Ecto neural progenitor cell (in vitro differentiated cells): ENCODE measurements around the gene THBS3.
"Not testable (repeated sequence)": the region's sequence is repeated elsewhere in the genome, so short reads cannot be mapped to it uniquely, and the experiment has no call there.

Experiments
- DNase-seq: peaks from one replicate; pipeline ENCODE4 v3.0.0-alpha.2; 2018; ENCODE audit warnings: low spot score

Gene THBS3

GRCh38 chr1:155233502-155233901, 25.8 kb upstream of the THBS3 start:
- DNase-seq: not testable (repeated sequence)

GRCh38 chr1:155232001-155232978, 24.6 kb upstream of the THBS3 start:
- DNase-seq: not testable (repeated sequence)

- DNase-seq: not testable (repeated sequence)
These were observed 23.6 kb upstream of the THBS3 start for GRCh38 chr1:155231302-155231701.

- no peak for DNase-seq
These were observed 20.4 kb upstream of the THBS3 start for GRCh38 chr1:155228096-155228427.

DNA sequence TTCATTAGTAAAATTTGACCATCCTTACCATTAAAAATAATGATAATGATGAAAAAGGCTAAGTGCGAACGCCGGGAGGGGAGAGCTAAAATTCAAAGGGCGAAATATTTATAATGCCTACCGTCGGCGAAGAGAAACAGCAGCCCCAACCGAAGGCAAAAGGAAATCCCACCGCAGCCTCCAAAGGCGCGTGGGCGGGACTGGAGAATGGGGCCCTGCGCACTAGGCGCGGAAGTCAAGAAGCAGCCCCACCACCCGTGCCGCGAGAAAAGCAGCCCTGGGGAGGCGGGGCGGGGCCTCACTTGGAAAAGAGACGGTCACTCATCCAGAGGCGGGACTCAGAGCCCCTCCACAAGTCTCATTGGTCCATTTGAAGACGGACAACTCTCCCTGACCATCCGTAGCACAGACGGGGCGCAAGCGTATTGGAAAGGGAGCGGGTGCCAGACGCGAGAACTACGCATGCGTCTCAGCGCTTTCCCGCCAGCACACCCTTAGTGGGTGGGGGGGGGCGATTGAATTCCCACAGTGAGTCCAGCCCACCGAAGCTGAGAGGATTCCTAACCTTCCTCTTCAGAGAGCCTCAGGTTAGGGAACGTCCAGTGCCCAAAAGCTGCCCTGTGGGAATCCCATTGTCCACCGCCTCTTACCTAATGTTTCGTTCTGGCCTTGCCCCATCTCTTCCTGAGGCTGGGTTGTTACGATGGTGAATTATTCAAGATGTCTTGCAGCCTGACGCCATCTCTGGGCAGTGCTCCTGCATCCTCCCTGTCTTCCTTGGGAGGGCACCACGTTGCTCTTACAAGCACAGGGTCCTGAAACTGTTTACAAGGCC, 19.8 kb upstream of the THBS3 start:
- peak; percentile 99 for DNase-seq

- DNase-seq: peak; percentile 74
These were observed 19.2 kb upstream of the THBS3 start for GRCh38 chr1:155226910-155227260.

- peak; percentile 71 for DNase-seq
These were observed 18.7 kb upstream of the THBS3 start for GRCh38 chr1:155226188-155226909.

- DNase-seq: not testable (repeated sequence)
These were observed 17.7 kb upstream of the THBS3 start for GRCh38 chr1:155225404-155225759.

GRCh38 chr1:155223047-155223446, 15.3 kb upstream of the THBS3 start:
- no peak for DNase-seq

DNA sequence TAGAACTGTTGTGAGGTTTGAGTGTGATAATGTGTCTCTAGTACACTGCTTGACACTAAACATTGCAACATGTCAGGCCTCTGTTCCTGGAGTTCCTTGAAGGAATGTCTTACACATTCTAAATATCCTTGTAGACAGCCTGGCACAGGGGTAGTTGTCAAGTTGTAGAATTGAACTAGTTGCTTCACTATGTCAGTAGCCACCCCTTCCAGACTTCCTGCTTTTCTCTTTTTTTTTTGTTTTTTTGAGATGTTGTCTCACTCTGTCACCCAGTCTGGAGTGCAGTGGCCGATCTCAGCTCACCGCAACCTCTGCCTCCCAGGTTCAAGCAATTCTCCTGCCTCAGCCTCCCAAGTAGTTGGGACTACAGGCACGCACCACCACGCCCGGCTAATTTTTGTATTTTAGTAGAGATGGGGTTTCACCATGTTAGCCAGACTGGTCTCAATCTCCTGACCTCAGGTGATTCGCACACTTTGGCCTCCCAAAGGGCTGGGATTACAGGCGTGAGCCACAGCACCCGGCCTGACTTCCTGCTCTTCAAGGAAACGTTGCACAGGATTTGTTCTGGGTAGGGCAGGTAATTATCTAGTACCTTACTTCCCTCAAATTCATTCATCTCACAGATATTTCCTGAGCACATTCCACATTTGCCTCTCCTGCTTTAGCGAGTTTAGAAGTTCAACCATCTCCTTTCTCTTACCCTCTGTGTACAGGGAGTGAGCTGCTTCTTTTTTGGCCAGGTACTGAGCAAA, 12.7 kb upstream of the THBS3 start:
- DNase-seq: not testable (repeated sequence)

- no peak for DNase-seq
These were observed 11.9 kb upstream of the THBS3 start for GRCh38 chr1:155219592-155220031.

DNA sequence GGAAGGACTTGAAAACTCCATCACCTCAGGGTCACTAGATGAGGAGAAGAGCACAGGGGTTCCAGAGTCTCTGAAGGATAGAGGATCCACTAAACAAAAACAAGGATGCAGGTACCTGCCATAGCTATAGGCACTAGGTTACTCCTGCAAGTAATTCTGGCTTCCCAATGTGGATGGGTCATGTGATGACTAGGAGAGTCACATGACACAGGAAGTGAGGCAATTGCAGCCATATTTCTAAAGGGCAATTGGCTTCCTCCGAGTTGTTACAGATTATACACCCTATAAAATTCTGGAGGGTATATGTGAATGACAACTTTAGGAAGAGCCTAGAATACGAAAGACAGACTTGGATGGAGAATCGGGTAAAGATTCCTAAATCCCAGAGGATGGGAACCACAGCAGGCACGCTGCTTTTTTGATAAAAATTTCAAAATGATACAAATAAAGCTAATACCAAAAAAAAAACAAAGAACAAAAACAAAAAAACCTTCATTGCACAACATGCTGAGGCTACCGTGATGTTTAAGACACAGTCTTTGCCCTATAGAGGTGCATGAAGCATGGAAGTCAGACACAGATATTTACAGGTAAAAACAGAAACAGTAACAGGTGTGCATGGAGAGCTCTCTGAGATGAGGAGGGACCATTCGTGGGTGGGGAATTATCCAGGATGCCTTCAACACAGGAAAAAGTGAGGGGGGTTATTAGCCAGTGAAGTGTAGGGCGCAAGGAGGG, 11.3 kb upstream of the THBS3 start:
- no peak for DNase-seq

DNA sequence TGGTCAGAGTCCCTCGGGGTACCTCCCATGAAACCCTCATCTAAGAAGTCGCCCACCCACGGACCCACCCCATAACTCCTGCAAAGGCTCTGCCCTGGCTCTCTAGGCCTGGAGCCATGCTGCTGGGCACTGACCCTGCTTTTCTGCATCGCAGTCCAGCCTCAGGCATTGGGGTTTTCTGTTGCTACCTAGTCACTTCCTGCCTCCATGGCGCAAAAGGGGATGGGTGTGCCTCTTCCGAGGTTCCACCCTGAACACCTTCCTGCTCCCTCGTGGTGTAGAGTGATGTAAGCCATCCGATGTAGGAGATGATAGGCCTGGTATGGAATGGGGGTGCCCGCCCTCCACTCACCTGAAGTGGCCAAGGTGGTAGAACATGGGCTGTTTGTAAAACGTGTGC, 7.0 kb upstream of the THBS3 start:
- DNase-seq: not testable (repeated sequence)

DNA sequence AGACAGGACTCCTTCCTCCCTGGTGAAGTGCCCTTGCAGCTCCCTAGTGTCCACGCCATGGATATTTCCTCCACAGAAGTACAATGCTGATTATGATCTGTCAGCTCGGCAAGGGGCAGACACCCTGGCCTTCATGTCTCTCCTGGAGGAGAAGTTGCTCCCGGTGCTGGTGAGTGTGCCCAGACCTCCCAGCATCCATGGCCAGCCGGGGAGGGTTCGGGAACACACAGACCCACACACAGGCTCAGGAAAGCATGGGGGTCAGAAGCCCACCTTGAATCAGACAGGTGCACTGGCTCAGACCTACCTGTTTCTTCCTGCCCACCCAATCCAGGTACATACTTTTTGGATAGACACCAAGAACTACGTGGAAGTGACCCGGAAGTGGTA, 4.3 kb upstream of the THBS3 start:
- not testable (repeated sequence) for DNase-seq

GRCh38 chr1:155211381-155212050, 3.8 kb upstream of the THBS3 start:
- not testable (repeated sequence) for DNase-seq

GRCh38 chr1:155210314-155211104, 2.8 kb upstream of the THBS3 start:
- no peak for DNase-seq

DNA sequence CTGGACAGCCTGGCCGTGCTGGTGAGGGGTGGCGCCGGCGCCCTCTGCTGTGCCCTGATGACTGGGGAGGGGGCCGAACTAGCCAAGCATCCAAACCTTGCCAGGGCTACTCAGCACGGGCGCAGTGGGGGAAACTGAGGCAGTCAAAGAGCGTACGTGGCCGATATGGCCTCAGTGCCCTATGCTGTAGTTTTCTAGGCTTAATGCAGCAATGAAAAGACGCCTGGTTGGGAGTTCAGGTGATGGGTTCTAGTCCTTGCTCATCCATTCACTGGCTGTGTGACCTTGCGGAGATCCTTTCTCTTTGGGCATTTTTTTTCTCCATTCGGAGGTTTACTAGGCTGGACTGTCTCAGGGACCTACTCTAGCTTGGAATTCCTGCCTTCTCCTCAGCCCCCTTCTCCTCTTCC, 1.6 kb upstream of the THBS3 start:
- no peak for DNase-seq

GRCh38 chr1:155208541-155209311, 1.0 kb upstream of the THBS3 start, which contains the start of gene MTX1:
Gene MTX1, plus strand, starts transcription at chr1:155208695. Its CDS starts 110 bp downstream, at chr1:155208805.
- peak; percentile 96 for DNase-seq
